H1 (cell line): ENCODE measurements around the gene TRAK1. TPM values are rescaled to one million over a fixed set of nuclear protein-coding genes. Genes with fewer than 3 reads are reported as not detected.

ENCODE experiments used
- CTCF ChIA-PET: fragments of 300-600 bp; sonication (Branson Sonifier 250); formaldehyde crosslinking; loops from one replicate; lab custom pipeline; 2021; ENCODE audit not compliant: partially characterized antibody; lab: Charles Lee
- POLR2A ChIA-PET: fragments of 300-600 bp; sonication (Branson Sonifier 250); formaldehyde crosslinking; loops from one replicate; lab custom pipeline; 2021; ENCODE audit warnings: inconsistent platforms; ENCODE audit not compliant: partially characterized antibody; lab: Charles Lee
- DNase-seq, 2 experiments: peaks; one replicate each; pipeline versions ENCODE4 v3.0.0 to v3.0.0-alpha.2; 2010 to 2022; ENCODE audit warnings: low spot score in 2 of 2, low read depth in 1 of 2, mixed read lengths in 1 of 2
- FAIRE-seq: peaks from 2 replicates; lab custom pipeline; 2011; peaks lifted over from hg19 to GRCh38; lab: Jason Lieb, UNC
- H2AFZ ChIP-seq: 2 replicates; pipeline ENCODE4 v1.8.1; 2012; ENCODE audit warnings: low read length, inconsistent platforms
- H2AK5ac ChIP-seq: 2 replicates; pipeline ENCODE4 v1.6.1; 2013; ENCODE audit warnings: low read depth, low read length
- H2BK120ac ChIP-seq: replicated peaks from 2 replicates; pipeline ENCODE3; 2013; ENCODE audit warnings: low read depth, low read length, inconsistent platforms
- H2BK12ac ChIP-seq: 2 replicates; pipeline ENCODE4 v1.6.1; 2013; ENCODE audit warnings: low read depth, low read length
- H2BK15ac ChIP-seq: 2 replicates; pipeline ENCODE4 v1.6.1; 2013; ENCODE audit warnings: low read length
- H2BK20ac ChIP-seq: 2 replicates; pipeline ENCODE4 v1.6.1; 2013; ENCODE audit warnings: low read length
- H2BK5ac ChIP-seq: 2 replicates; pipeline ENCODE4 v1.6.1; 2013; ENCODE audit warnings: low read depth, low read length
- H3K14ac ChIP-seq: 2 replicates; pipeline ENCODE4 v1.6.1; 2013; ENCODE audit warnings: inconsistent platforms; ENCODE audit not compliant: insufficient read length
- H3K18ac ChIP-seq: 2 replicates; pipeline ENCODE4 v1.6.1; 2013; ENCODE audit warnings: low read length; ENCODE audit errors: extremely low read depth
- H3K23ac ChIP-seq: 2 replicates; pipeline ENCODE4 v1.6.1; 2013; ENCODE audit warnings: inconsistent platforms; ENCODE audit not compliant: insufficient read length
- H3K23me2 ChIP-seq: 2 replicates; pipeline ENCODE4 v1.6.1; 2013; ENCODE audit warnings: low read depth, low read length
- H3K27ac ChIP-seq: 2 replicates; pipeline ENCODE4 v1.6.1; 2011; ENCODE audit warnings: low read depth, low read length, inconsistent platforms
- H3K27me3 ChIP-seq, 4 experiments: replicated peaks in 1 of 4; 1 replicate in 1 of 4; 2 replicates in 3 of 4; pipeline versions ENCODE4 v1.6.1 to v1.8.1; 2011 to 2013; ENCODE audit warnings: low read length in 3 of 4, mild to moderate bottlenecking in 3 of 4, inconsistent platforms in 2 of 4, mixed read lengths in 2 of 4, moderate library complexity in 1 of 4; ENCODE audit not compliant: control insufficient read depth in 3 of 4, insufficient read depth in 3 of 4; ENCODE audit errors: extremely low read depth in 1 of 4
- H3K36me3 ChIP-seq, 4 experiments: 2 replicates each; pipeline versions ENCODE4 v1.6.1 to v1.8.1; 2011 to 2013; ENCODE audit warnings: mild to moderate bottlenecking in 4 of 4, low read length in 3 of 4, moderate library complexity in 2 of 4, control low read depth in 1 of 4, inconsistent platforms in 1 of 4; ENCODE audit not compliant: insufficient read depth in 4 of 4, control insufficient read depth in 2 of 4
- H3K4ac ChIP-seq: replicated peaks from 2 replicates; pipeline ENCODE3; 2013; ENCODE audit warnings: low read length, low read depth, mixed read lengths, inconsistent platforms; ENCODE audit not compliant: insufficient read length
- H3K4me1 ChIP-seq, 4 experiments: replicated peaks in 1 of 4; 1 replicate in 1 of 4; 2 replicates in 3 of 4; pipeline versions ENCODE4 v1.6.1 to v1.8.1; 2011 to 2013; ENCODE audit warnings: low read length in 3 of 4, inconsistent platforms in 2 of 4, mixed read lengths in 1 of 4; ENCODE audit not compliant: insufficient read depth in 4 of 4, control insufficient read depth in 3 of 4
- H3K4me2 ChIP-seq, 2 experiments: 2 replicates each; pipeline versions ENCODE4 v1.6.1 to v1.8.1; 2011 to 2013; ENCODE audit warnings: low read depth in 2 of 2, low read length in 2 of 2, control low read depth in 1 of 2, inconsistent platforms in 1 of 2, mild to moderate bottlenecking in 1 of 2; ENCODE audit not compliant: insufficient read depth in 1 of 2
- H3K4me3 ChIP-seq, 4 experiments: fragments of 200-600, 300-600 bp in 1 of 4; sonication (generic), shearing (Covaris generic), sonication (Bioruptor Twin) in 1 of 4; 2 replicates each; pipeline versions ENCODE4 v1.5.1 to v1.8.1; 2011 to 2016; ENCODE audit warnings: low read length in 4 of 4, low read depth in 3 of 4, control low read depth in 2 of 4, inconsistent platforms in 2 of 4, mild to moderate bottlenecking in 2 of 4, mixed read lengths in 1 of 4, moderate library complexity in 1 of 4; ENCODE audit not compliant: insufficient read depth in 2 of 4; ENCODE audit errors: extremely low read depth in 1 of 4
- H3K56ac ChIP-seq: replicated peaks from 2 replicates; pipeline ENCODE3; 2013; ENCODE audit warnings: low read depth, mild to moderate bottlenecking, mixed read lengths, low read length, inconsistent platforms; ENCODE audit not compliant: insufficient read length
- H3K79me1 ChIP-seq: 2 replicates; pipeline ENCODE4 v1.6.1; 2013; ENCODE audit warnings: low read depth, low read length, control low read depth
- H3K79me2 ChIP-seq, 2 experiments: 2 replicates each; pipeline versions ENCODE4 v1.6.1 to v1.8.1; 2012 to 2013; ENCODE audit warnings: low read length in 2 of 2, mild to moderate bottlenecking in 2 of 2, inconsistent platforms in 1 of 2; ENCODE audit not compliant: insufficient read depth in 2 of 2, control insufficient read depth in 1 of 2
- H3K9ac ChIP-seq, 4 experiments: replicated peaks in 1 of 4; 1 replicate in 1 of 4; 2 replicates in 3 of 4; pipeline versions ENCODE4 v1.6.1 to v1.8.1; 2011 to 2013; ENCODE audit warnings: low read depth in 3 of 4, low read length in 3 of 4, control low read depth in 2 of 4, mild to moderate bottlenecking in 2 of 4, moderate library complexity in 2 of 4, inconsistent platforms in 1 of 4; ENCODE audit errors: extremely low read depth in 1 of 4
- H3K9me3 ChIP-seq, 2 experiments: 2 replicates each; pipeline versions ENCODE4 v1.6.1 to v1.8.1; 2012 to 2013; ENCODE audit warnings: mild to moderate bottlenecking in 2 of 2, moderate library complexity in 2 of 2, control low read depth in 1 of 2, inconsistent platforms in 1 of 2, low read depth in 1 of 2, low read length in 1 of 2, mixed read lengths in 1 of 2; ENCODE audit not compliant: insufficient read depth in 2 of 2
- H4K20me1 ChIP-seq, 2 experiments: replicated peaks in 1 of 2; 2 replicates each; pipeline versions ENCODE3 to v1.8.1; 2011 to 2013; ENCODE audit warnings: inconsistent platforms in 2 of 2, low read length in 2 of 2, mild to moderate bottlenecking in 1 of 2; ENCODE audit not compliant: insufficient read depth in 2 of 2, control insufficient read depth in 1 of 2
- H4K5ac ChIP-seq: 2 replicates; pipeline ENCODE4 v1.6.1; 2013; ENCODE audit warnings: low read length, low read depth, mixed read lengths, inconsistent platforms; ENCODE audit not compliant: insufficient read length
- H4K8ac ChIP-seq: 2 replicates; pipeline ENCODE4 v1.8.0; 2013; ENCODE audit warnings: mild to moderate bottlenecking, moderate library complexity, low read length, inconsistent platforms; ENCODE audit not compliant: insufficient read depth; ENCODE audit errors: extremely low read depth
- H4K91ac ChIP-seq: replicated peaks from 2 replicates; pipeline ENCODE3; 2013; ENCODE audit warnings: low read length, mixed read lengths, inconsistent platforms; ENCODE audit not compliant: insufficient read length
- BACH1 ChIP-seq: IDR thresholded peaks from 2 replicates; pipeline ENCODE4 v1.6.1; 2012; ENCODE audit warnings: low read length, improper control_type of control experiment
- CEBPB ChIP-seq: IDR thresholded peaks from 2 replicates; pipeline ENCODE4 v1.6.1; 2012; ENCODE audit warnings: low read depth, low read length
- CHD2 ChIP-seq: IDR thresholded peaks from 2 replicates; pipeline ENCODE4 v1.6.1; 2012; ENCODE audit warnings: low read length, improper control_type of control experiment
- JUN ChIP-seq: IDR thresholded peaks from 2 replicates; pipeline ENCODE4 v1.6.1; 2011; ENCODE audit warnings: low read depth, mild to moderate bottlenecking, improper control_type of control experiment, low read length
- JUND ChIP-seq: IDR thresholded peaks from 2 replicates; pipeline ENCODE4 v1.6.1; 2011; ENCODE audit warnings: mild to moderate bottlenecking, improper control_type of control experiment, low read length
- POLR2A ChIP-seq, 2 experiments: IDR thresholded peaks; 1 replicate in 1 of 2; 2 replicates in 1 of 2; pipeline ENCODE4 v1.6.1; 2011; ENCODE audit warnings: low read depth in 2 of 2, low read length in 2 of 2, mild to moderate bottlenecking in 2 of 2; ENCODE audit errors: control extremely low read depth in 1 of 2
- RBBP5 ChIP-seq: IDR thresholded peaks from 2 replicates; pipeline ENCODE4 v1.7.1; 2012; ENCODE audit warnings: low read depth, mild to moderate bottlenecking, inconsistent platforms, low read length, moderate library complexity, borderline replicate concordance
- SAP30 ChIP-seq: fragments of 300-600 bp; sonication (generic); IDR thresholded peaks from 2 replicates; pipeline ENCODE4 v1.7.1; 2012; ENCODE audit warnings: low read length, moderate library complexity, mild to moderate bottlenecking, inconsistent platforms; ENCODE audit not compliant: insufficient read depth, insufficient replicate concordance
- SIRT6 ChIP-seq: IDR thresholded peaks from one replicate; pipeline ENCODE4 v1.7.1; 2012; ENCODE audit warnings: low read length, inconsistent platforms
- SP2 ChIP-seq: IDR thresholded peaks from 2 replicates; pipeline ENCODE4 v1.6.1; 2012; ENCODE audit warnings: mild to moderate bottlenecking, low read length, inconsistent platforms
- SUZ12 ChIP-seq: fragments of 200-600 bp; sonication (generic); IDR thresholded peaks from 2 replicates; pipeline ENCODE4 v1.6.1; 2012; ENCODE audit warnings: mild to moderate bottlenecking, inconsistent platforms, low read length, moderate library complexity, mixed read lengths
- TAF1 ChIP-seq: IDR thresholded peaks from 2 replicates; pipeline ENCODE4 v1.6.1; 2011; ENCODE audit warnings: mild to moderate bottlenecking, low read depth, low read length
- TAF7 ChIP-seq: optimal IDR thresholded peaks from 2 replicates; pipeline ENCODE3; 2011; ENCODE audit warnings: low read depth, mild to moderate bottlenecking, inconsistent platforms, low read length, moderate library complexity, borderline replicate concordance
- USF2 ChIP-seq: IDR thresholded peaks from 2 replicates; pipeline ENCODE4 v1.6.1; 2011; ENCODE audit warnings: low read length, improper control_type of control experiment
- ZNF274 ChIP-seq: IDR thresholded peaks from 2 replicates; pipeline ENCODE4 v1.7.0; 2012; ENCODE audit warnings: low read length, borderline replicate concordance; ENCODE audit errors: extremely low read depth
- WGBS, 2 experiments: shearing (Covaris generic) in 1 of 2; methylation state at CpG; one replicate each; pipeline versions ENCODE4 v1.1.6 to v1.1.7; 2013 to 2015; ENCODE audit warnings: low lambda C conversion rate in 2 of 2, mixed read lengths in 2 of 2, inconsistent platforms in 1 of 2, low coverage in 1 of 2, missing lambda C conversion rate in 1 of 2; ENCODE audit not compliant: insufficient replicate concordance in 2 of 2, insufficient coverage in 1 of 2, insufficient read length in 1 of 2; ENCODE audit errors: extremely low coverage in 1 of 2, missing lambda C conversion rate in 1 of 2; 5-methylcytosine and 5-hydroxymethylcytosine counted together
- polyA plus RNA-seq, 7 experiments: library from polyadenylated mRNA; depleted of rRNA in 3 of 7; stranded (reverse) in 5 of 7; unstranded in 2 of 7; fragments of >200 nt in 5 of 7; fragments of 200-250 nt in 2 of 7; gene quantifications; 1 replicate in 5 of 7; 2 replicates in 1 of 7; 4 replicates in 1 of 7; pipeline versions ENCODE4 v1.2.1 to v1.2.3, GENCODE V29; 2011 to 2013; ENCODE audit warnings: missing spikeins in 2 of 7, mixed read lengths in 2 of 7
- total RNA-seq: library from RNA; stranded (reverse); fragmentation: NEBNext Ultra II Directional; extraction: Animal tissue kit (Norgen Biotek cat#: 25700); gene quantifications from 2 replicates; pipeline ENCODE4 v1.2.1, GENCODE V29; 2021

The TRAK1 gene
- total and polyA plus RNA-seq, 2 of the 8 experiments (the other 6 are each of a cell fraction or from before 2014, with no cell fraction given), result 21.3 to 32.7 TPM

GRCh38 chr3:42213417-42213816 lies 122.3 kb downstream of the TRAK1 start:
- Histone ChIP-seq H4K8ac (no peak overlapping the region), H3K14ac (no peak overlapping the region), H3K9ac (no peak overlapping the region), H3K79me1 (no peaks in the 10 kb centered on the region), H3K23me2 (no peaks in the 10 kb centered on the region), H3K4me2 (no peak overlapping the region), H2BK120ac (no peak overlapping the region), H2AFZ (no peak overlapping the region), H3K27me3 (no peaks in the 10 kb centered on the region), H2BK12ac (no peak overlapping the region), H2BK20ac (no peak overlapping the region), H3K18ac (no peak overlapping the region), H3K79me2 (no peaks in the 10 kb centered on the region), H3K27ac (no peak overlapping the region), H3K23ac (no peak overlapping the region), H3K4me3 (no peak overlapping the region), H2AK5ac (no peak overlapping the region), H3K4ac (no peak overlapping the region), H4K91ac (no peak overlapping the region), H3K9me3 (no peaks in the 10 kb centered on the region), H4K20me1 (peaks cover 0 to 2% of the 10 kb centered on the region in 2 experiments), H4K5ac (no peak overlapping the region), H3K56ac (no peak overlapping the region), H3K4me1 (peaks cover 0 to 5% (median 2%) of the 10 kb centered on the region in 4 experiments; a peak in 2 of 7 replicates), H3K36me3 (peaks cover 0 to 13% (median 8%) of the 10 kb centered on the region in 4 experiments; a peak in 4 of 8 replicates), H2BK5ac (0 out of 2 replicates have a peak overlapping the region, but pooled peaks have one; percentile 12), H2BK15ac (no peak overlapping the region)
- WGBS, 2 experiments, result 86% methylated on average over 6 of the region's 6 CpGs; no CpG with 5 or more reads in 1 of the 2 experiments
- DNase-seq (no peak), FAIRE-seq (no peak)
- POLR2A ChIA-PET, result no interaction called here
- CTCF ChIA-PET, result interaction anchor here (2.9 kb wide), 1 partner anchor 22 kb away, joined by 10 read pairs; no protein-coding TSS in a partner anchor
- TF ChIP-seq TAF7 (no peak), BACH1 (no peak), SIRT6 (no peak), CHD2 (no peak), SAP30 (no peak), CEBPB (no peak), POLR2A (IDR thresholded peaks at IDR 0.05; ENCODE audit: control extremely low read depth in 1 of 2, low read depth in 2 of 2, low read length in 2 of 2) (no peak), SP2 (no peak), SUZ12 (no peak), JUN (no peak), ZNF274 (no peak), JUND (no peak), TAF1 (no peak), USF2 (no peak), RBBP5 (no peak)
